B cell (primary cell): ENCODE data around the gene PAXIP1. TPM values are rescaled to one million over a fixed set of nuclear protein-coding genes. Genes with fewer than 3 reads are reported as not detected.

Experiments used
- ATAC-seq: fragments of 200-7000 bp; cut with Tn5 transposase; one replicate; pipeline ENCODE4 v1.10.0; 2021; ENCODE audit warnings: low read depth, mild to moderate bottlenecking, moderate number of reproducible peaks, moderate library complexity
- CTCF ChIA-PET: fragments of 350-600 bp; sonication (Branson Sonifier 250); formaldehyde crosslinking; loops from one replicate; lab custom pipeline; 2021; ENCODE audit warnings: antibody characterized with exemption, inconsistent platforms; lab: Charles Lee
- POLR2A ChIA-PET: fragments of 350-600 bp; sonication (Branson Sonifier 250); formaldehyde crosslinking; loops from one replicate; lab custom pipeline; 2021; ENCODE audit warnings: antibody characterized with exemption; lab: Charles Lee
- DNase-seq: peaks from one replicate; pipeline ENCODE4 v3.0.0; 2013
- H2AFZ ChIP-seq: 2 replicates; pipeline ENCODE4 v1.6.1; 2012; ENCODE audit warnings: mild to moderate bottlenecking, low read depth, low read length; ENCODE audit not compliant: insufficient read depth, poor library complexity, severe bottlenecking
- H3K27ac ChIP-seq, 2 donors: 1 replicate in 1 of 2; 2 replicates in 1 of 2; pipeline ENCODE4 v1.5.1; 2012 to 2013; ENCODE audit warnings: low read length in 2 of 2, mild to moderate bottlenecking in 2 of 2, moderate library complexity in 1 of 2
- H3K27me3 ChIP-seq, 4 experiments: fragments of 200-600 bp in 1 of 4; sonication (generic) in 1 of 4; replicated peaks in 1 of 4; 1 replicate in 2 of 4; 2 replicates in 2 of 4; pipeline versions ENCODE4 v1.6.1 to v1.7.0; 2013 to 2016; ENCODE audit warnings: low read length in 3 of 4, mild to moderate bottlenecking in 2 of 4, mixed read lengths in 1 of 4, moderate library complexity in 1 of 4; ENCODE audit not compliant: insufficient read depth in 4 of 4, control insufficient read depth in 3 of 4; ENCODE audit errors: control extremely low read depth in 1 of 4
- H3K36me3 ChIP-seq, 2 experiments: replicated peaks in 1 of 2; 1 replicate in 1 of 2; 2 replicates in 1 of 2; pipeline versions ENCODE4 v1.6.1 to v1.7.1; 2013; ENCODE audit warnings: low read length in 1 of 2; ENCODE audit not compliant: insufficient read depth in 2 of 2, control insufficient read depth in 1 of 2; ENCODE audit errors: control extremely low read depth in 1 of 2, extremely low read depth in 1 of 2
- H3K4me1 ChIP-seq, 2 donors: fragments of 200-600 bp in 1 of 2; sonication (generic) in 1 of 2; 1 replicate in 1 of 2; 2 replicates in 1 of 2; pipeline versions ENCODE4 v1.5.1 to v1.6.1; 2013 to 2017; ENCODE audit warnings: low read length in 2 of 2; ENCODE audit not compliant: control insufficient read depth in 2 of 2, insufficient read depth in 2 of 2
- H3K4me2 ChIP-seq: replicated peaks from 2 replicates; pipeline ENCODE3; 2012; ENCODE audit warnings: mild to moderate bottlenecking, low read depth, low read length; ENCODE audit not compliant: poor library complexity, severe bottlenecking
- H3K4me3 ChIP-seq, 5 experiments: fragments of 200-600 bp in 1 of 5; sonication (generic) in 1 of 5; 1 replicate in 3 of 5; 2 replicates in 2 of 5; pipeline versions ENCODE4 v1.5.1 to v1.7.0; 2011 to 2016; ENCODE audit warnings: low read length in 4 of 5, mild to moderate bottlenecking in 4 of 5, low read depth in 2 of 5, control low read depth in 1 of 5, moderate library complexity in 1 of 5; ENCODE audit not compliant: insufficient read depth in 1 of 5; ENCODE audit errors: control extremely low read depth in 1 of 5, extremely low read depth in 1 of 5
- H3K79me2 ChIP-seq: fragments of 200-600 bp; sonication (generic); one replicate; pipeline ENCODE4 v1.6.0; 2016; ENCODE audit warnings: low read length; ENCODE audit not compliant: control insufficient read depth, insufficient read depth
- H3K9ac ChIP-seq: fragments of 200-600 bp; sonication (generic); 2 replicates; pipeline ENCODE4 v1.6.1; 2017; ENCODE audit warnings: mild to moderate bottlenecking, low read length, moderate library complexity
- H3K9me3 ChIP-seq, 3 donors: one replicate each; pipeline versions ENCODE4 v1.6.1 to v1.7.1; 2013; ENCODE audit warnings: low read length in 2 of 3; ENCODE audit not compliant: control insufficient read depth in 2 of 3, insufficient read depth in 1 of 3; ENCODE audit errors: control extremely low read depth in 1 of 3
- H4K20me1 ChIP-seq: 2 replicates; pipeline ENCODE4 v1.6.0; 2012; ENCODE audit warnings: mild to moderate bottlenecking, low read length; ENCODE audit not compliant: insufficient read depth, control insufficient read depth, poor library complexity, severe bottlenecking
- H3K27ac Mint-ChIP-seq: one replicate; pipeline ENCODE4 v1.8.0; 2021; ENCODE audit warnings: mixed read lengths
- H3K27me3 Mint-ChIP-seq: one replicate; pipeline ENCODE4 v1.8.0; 2021; ENCODE audit warnings: mixed read lengths
- H3K4me1 Mint-ChIP-seq: one replicate; pipeline ENCODE4 v1.8.0; 2021; ENCODE audit warnings: mixed read lengths
- H3K4me3 Mint-ChIP-seq: one replicate; pipeline ENCODE4 v1.8.0; 2021; ENCODE audit warnings: mixed read lengths
- H3K9me3 Mint-ChIP-seq: one replicate; pipeline ENCODE4 v1.8.0; 2022; ENCODE audit warnings: mixed read lengths; ENCODE audit not compliant: insufficient read depth
- EZH2 ChIP-seq: IDR thresholded peaks from 2 replicates; pipeline ENCODE4 v1.6.1; 2012; ENCODE audit warnings: borderline replicate concordance, low read depth, mild to moderate bottlenecking, moderate library complexity, low read length; ENCODE audit not compliant: insufficient read depth, poor library complexity, severe bottlenecking
- WGBS: methylation state at CpG from one replicate; pipeline ENCODE4 v1.1.5; 2013; ENCODE audit warnings: missing lambda C conversion rate; ENCODE audit not compliant: insufficient coverage; 5-methylcytosine and 5-hydroxymethylcytosine counted together
- intact Hi-C: fragments of 100-400 bp; cut with micrococcal nuclease; formaldehyde crosslinking; loops from one replicate; pipeline ENCODE4 v1.10.0; 2022
- polyA plus RNA-seq: library from polyadenylated mRNA; depleted of rRNA; stranded (reverse); fragments of >200 nt; gene quantifications from 2 replicates; pipeline ENCODE4 v1.2.3, GENCODE V29; 2012
- total RNA-seq, 2 donors: library from RNA; stranded (reverse); fragments of 120-200 nt in 1 of 2; gene quantifications; 1 replicate in 1 of 2; 2 replicates in 1 of 2; pipeline versions ENCODE4 v1.2.3 to v1.2.4, GENCODE V29; 2013 to 2022
- TF ChIP-seq, protein P1 (sequence below): fragments of 200-600 bp; IDR thresholded peaks from one replicate; pipeline ENCODE4 v1.8.0; 2022; ENCODE audit warnings: antibody characterized with exemption, mild to moderate bottlenecking

The PAXIP1 gene
- total and polyA plus RNA-seq, 2 donors (not counting 1 experiment from before 2014, with no cell fraction given): 9.2 to 18.5 TPM

GRCh38 chr7:154998481-154998880, 4.4 kb downstream of the PAXIP1 start:
- no peaks in the 10 kb centered on the region for H3K9me3 Mint-ChIP-seq
- H3K4me1 Mint-ChIP-seq: peaks cover 3% of the 10 kb centered on the region
- no peak for DNase-seq
- no peak for TF ChIP-seq EZH2
- TF ChIP-seq, protein P1, sequence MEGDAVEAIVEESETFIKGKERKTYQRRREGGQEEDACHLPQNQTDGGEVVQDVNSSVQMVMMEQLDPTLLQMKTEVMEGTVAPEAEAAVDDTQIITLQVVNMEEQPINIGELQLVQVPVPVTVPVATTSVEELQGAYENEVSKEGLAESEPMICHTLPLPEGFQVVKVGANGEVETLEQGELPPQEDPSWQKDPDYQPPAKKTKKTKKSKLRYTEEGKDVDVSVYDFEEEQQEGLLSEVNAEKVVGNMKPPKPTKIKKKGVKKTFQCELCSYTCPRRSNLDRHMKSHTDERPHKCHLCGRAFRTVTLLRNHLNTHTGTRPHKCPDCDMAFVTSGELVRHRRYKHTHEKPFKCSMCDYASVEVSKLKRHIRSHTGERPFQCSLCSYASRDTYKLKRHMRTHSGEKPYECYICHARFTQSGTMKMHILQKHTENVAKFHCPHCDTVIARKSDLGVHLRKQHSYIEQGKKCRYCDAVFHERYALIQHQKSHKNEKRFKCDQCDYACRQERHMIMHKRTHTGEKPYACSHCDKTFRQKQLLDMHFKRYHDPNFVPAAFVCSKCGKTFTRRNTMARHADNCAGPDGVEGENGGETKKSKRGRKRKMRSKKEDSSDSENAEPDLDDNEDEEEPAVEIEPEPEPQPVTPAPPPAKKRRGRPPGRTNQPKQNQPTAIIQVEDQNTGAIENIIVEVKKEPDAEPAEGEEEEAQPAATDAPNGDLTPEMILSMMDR: no peak
- no peak overlapping the region for H3K4me3 Mint-ChIP-seq
- no peak for ATAC-seq
- H3K4me2 ChIP-seq: no peak overlapping the region
- peaks cover 31% of the 10 kb centered on the region for H3K79me2 ChIP-seq
- ChIA-PET CTCF (interaction anchor here (3.4 to 4.8 kb wide), 2 partner anchors 10 to 71 kb away, joined by 11 to 25 read pairs; no protein-coding TSS in a partner anchor), POLR2A (no interaction called here)
- WGBS: no CpG with 5 or more reads among the region's 3 CpGs
- H2AFZ ChIP-seq: no peak overlapping the region
- no peak overlapping the region for H3K27ac Mint-ChIP-seq
- no peaks in the 10 kb centered on the region for H4K20me1 ChIP-seq
- H3K9me3 ChIP-seq: no peaks in the 10 kb centered on the region
- no peaks in the 10 kb centered on the region for H3K27me3 Mint-ChIP-seq
- no peaks in the 10 kb centered on the region for H3K27me3 ChIP-seq
- no peak overlapping the region for H3K4me3 ChIP-seq
- H3K9ac ChIP-seq: no peak overlapping the region
- H3K27ac ChIP-seq: no peak overlapping the region
- H3K4me1 ChIP-seq: peaks cover 5 to 6% of the 10 kb centered on the region in 2 donors
- H3K36me3 ChIP-seq: peaks cover 4 to 23% of the 10 kb centered on the region in 2 experiments
- intact Hi-C loops: no loop called here

GRCh38 chr7:154997840-154998370, 5.0 kb downstream of the PAXIP1 start:
- intact Hi-C loops: no loop called here
- Histone ChIP-seq H2AFZ (no peak overlapping the region), H3K9ac (no peak overlapping the region), H3K9me3 (no peaks in the 10 kb centered on the region), H3K79me2 (peaks cover 29% of the 10 kb centered on the region), H3K4me3 (no peak overlapping the region), H3K27me3 (no peaks in the 10 kb centered on the region), H3K4me2 (no peak overlapping the region), H3K4me1 (peaks cover 5 to 6% of the 10 kb centered on the region in 2 donors), H4K20me1 (no peaks in the 10 kb centered on the region), H3K27ac (no peak overlapping the region), H3K36me3 (peaks cover 4 to 26% of the 10 kb centered on the region in 2 experiments)
- ATAC-seq (no peak), DNase-seq (no peak)
- Mint-ChIP-seq H3K4me3 (no peak overlapping the region), H3K9me3 (no peaks in the 10 kb centered on the region), H3K27ac (no peak overlapping the region), H3K27me3 (no peaks in the 10 kb centered on the region), H3K4me1 (peaks cover 3% of the 10 kb centered on the region)
- no peak for TF ChIP-seq EZH2
- TF ChIP-seq, protein P1: no peak
- 97% methylated on average over 9 of the region's 10 CpGs for WGBS
- POLR2A ChIA-PET: no interaction called here
- CTCF ChIA-PET: interaction anchor here (3.4 to 4.8 kb wide), 2 partner anchors 11 to 70 kb away, joined by 11 to 25 read pairs; no protein-coding TSS in a partner anchor
